ENCODE results near the gene CBX8.

CBX8 gene

DNA sequence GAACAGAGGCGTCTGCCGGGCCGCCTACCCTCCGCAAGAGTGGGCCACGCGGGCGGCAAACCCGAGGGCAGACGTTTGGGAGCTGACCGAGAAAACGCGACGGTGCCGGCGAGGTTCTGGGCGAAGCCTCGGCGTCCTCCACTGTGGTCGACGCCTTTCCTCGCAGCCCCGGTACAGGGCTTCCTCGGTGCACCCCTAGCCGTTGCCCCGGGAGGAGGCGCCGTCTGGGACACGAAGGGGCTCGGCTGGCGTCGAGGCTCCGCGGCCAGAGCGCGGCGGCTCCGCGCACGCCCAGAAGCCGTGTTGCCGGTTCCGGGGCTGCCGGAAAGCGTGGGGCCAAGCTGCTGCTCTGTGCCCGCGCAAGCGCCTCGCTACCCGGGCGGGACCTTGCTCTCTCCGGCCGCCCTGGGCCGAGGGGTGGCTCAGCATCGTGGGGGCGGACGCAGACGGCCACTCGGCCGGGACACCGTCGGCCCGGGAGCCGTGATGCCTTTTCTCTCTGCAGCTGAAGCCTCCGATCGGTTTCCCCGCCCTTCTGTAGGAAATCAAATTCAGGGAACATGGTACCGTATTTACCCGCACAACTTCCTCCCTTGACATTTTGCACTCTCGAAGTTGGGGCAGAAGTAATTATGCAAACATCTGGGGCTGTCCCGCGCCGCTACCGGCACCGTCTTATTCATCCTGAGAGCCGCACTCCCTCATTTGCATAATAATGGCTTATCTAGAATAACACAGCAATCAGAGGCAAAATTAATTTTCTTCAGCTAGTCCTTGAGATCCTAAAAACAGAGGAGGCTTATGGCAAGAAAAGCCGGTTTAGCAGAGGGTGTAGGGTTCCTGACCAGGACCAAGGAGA, 7.3 kb upstream of the CBX8 start:
- DNase-seq = peak; percentile 65 to 77

DNA sequence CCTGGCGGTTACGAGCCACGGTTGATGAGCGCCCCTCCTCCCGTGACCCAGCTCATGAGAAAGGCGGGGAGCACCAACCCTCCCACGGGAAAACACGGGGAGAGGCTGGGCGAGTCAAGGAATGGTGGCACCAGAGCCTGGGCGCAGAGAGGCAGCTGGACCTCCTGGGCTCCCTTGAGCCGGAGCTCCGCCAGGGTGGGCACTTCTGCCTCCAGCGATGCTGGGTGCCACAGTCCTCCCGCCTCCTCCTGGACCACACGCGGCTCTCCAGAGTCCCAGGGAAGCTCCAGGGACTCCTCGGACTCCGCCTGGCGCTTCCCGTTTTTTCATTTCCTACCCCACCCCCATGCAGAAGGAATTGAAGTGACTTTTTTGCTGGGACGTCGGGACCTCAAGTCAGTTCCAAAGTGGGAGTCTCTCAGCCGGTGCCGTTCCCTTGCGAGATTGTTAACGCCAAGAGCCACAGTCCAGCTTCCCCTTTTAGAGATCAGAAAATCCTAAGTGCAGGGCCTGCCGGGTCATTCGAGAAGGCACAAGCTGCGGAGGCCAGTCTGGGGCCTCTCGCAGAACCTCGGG, 6.6 kb upstream of the CBX8 start:
- no peak for DNase-seq

DNA sequence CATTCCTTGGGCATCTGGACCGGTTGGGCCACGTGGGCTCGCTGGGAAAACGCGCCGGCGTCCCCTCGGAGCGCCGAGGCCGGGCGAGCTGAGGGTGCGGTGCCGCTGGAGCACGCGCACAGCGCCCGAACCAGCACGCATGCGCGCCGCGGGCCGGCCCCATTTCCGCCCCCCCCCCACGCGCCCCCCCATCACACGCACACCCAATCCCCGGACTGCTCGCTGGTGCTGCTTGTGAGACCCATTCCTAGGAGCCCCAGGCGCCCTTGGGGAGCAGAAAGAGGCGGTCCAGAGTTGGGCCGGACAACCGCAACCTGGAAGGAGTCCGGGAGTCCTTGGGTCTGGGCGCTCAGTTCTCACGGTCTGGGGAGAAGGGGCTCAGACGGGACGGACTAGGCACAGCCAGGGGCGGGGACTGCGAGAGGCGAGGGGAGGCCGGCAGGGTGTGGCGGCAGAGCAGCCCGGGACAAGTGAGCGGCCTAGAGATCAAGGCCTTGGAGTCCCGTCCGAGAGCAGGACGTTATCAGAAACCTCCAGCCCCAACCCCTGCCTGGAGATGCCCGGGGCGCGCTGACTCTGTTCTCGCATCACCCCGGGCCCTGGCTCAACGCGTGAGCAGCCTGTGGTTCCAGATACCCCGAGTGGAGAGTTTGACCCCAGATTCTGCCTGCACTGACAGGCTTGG, 6.0 kb upstream of the CBX8 start:
- DNase-seq = no peak

DNA sequence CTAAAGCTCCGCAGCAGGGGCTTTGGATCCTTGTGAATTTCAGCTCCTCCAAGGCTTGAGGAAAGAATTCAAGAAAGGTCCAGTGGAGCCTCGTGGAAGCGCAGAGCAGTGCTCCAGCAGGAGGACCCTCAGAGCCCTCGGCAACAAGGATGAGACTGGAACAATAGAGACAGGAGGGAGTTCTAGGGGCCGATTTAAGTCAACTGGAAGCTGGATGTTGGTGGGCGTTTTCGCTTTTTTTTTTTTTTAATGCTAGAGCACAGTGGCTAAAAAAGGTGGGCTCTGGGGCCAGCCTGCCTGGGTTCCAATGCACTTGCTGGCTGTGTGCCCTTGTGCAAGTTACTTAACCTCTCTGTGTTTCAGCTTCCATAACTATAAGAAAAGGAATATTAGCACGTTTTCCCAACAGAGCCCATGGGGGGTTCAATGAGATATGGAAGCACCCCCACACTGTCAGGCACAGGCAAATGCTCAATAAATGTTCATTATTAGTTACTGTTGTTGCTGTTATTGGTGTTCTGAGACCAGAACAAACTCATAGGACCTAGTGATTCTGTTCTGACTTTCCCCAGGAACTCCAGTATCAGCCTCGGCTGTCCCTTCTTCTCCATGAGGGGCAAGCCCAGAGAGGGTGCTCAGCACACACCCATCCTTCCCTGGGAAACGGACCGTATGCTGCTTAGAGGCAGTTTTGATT, 5.3 kb upstream of the CBX8 start:
- no peak for DNase-seq

DNA sequence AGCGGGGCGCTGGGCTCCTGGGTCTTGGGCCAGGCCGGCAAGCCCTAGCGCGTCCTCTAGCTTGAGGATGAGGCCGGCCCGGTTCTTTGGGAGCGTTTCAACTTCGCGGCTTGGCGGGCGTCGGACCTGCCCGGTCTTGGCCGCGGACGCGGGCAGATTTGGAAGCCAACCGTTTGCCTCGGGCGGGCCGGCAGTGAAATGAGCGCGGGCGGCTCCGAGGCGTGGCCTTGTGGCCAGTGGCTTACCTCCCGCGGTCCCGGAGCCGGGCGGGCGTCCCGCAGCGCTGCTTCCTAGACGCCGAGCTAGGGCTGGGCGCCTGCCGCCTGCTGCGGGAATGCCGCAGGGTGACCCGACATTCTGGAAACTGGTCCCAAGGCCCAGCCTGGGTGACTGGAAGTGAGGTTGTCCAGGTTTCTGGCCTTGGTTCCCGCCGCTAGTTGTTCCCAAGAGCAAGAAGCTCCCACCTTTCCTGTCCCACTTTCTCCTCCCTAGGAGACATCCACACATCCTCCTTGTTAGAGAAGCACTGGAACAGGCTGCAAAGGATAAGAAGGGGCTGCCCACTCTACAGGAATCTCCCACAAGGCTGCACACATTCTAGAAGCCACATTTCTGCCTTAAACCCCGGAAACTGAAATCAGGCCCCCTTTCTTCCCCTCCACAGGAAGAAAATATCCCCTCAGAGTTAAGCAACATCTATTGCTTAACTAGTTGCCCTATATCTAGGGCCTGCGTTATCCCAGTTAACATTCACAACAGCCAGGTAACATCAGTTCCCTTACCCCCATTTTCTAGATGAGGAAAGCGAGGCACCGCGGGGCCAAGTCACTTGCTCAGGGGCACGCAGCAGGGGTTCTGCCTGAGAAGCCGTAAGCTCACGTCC, 4.5 kb upstream of the CBX8 start:
- no peak for DNase-seq

DNA sequence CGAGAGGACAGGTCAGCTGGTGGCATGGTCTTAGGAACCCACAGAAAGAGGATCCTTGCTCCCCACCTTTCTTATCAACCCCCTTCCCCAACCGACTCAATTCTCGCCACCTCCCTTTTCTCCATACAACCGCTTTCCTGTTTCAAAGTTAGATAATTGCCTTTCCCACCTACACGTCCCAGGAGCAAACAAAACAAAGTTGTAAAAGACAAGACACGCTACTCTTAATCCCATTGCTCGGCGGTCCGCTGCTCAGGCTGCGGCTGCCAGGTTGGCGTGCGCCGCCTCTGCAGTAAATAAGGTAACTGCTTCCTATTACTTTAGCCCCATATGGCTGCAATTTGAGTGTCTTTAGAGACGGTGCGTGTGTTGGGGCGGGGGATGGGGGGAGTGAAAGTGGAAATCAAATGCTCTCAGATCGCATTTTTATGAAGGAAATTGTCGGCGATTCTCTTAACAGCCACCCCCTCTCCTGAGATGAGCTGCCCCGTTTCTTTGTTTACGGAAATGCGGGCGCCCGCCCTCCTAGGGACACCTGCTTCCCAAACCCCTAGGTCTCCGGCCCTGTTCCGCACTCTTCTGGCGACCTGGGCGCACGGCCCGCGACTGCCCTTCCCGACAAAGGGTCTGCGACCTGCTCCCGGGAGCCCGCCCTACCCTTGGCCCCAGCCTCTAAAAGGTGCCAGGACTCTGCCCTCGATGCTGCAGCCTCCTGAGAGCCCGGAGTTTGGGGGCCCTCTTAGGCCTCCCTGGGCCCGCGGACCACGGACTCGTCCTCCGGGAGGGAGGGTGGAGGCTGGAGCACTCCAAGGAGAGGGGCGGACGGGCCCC, 3.7 kb upstream of the CBX8 start:
- peak; percentile 45 to 50 for DNase-seq

DNA sequence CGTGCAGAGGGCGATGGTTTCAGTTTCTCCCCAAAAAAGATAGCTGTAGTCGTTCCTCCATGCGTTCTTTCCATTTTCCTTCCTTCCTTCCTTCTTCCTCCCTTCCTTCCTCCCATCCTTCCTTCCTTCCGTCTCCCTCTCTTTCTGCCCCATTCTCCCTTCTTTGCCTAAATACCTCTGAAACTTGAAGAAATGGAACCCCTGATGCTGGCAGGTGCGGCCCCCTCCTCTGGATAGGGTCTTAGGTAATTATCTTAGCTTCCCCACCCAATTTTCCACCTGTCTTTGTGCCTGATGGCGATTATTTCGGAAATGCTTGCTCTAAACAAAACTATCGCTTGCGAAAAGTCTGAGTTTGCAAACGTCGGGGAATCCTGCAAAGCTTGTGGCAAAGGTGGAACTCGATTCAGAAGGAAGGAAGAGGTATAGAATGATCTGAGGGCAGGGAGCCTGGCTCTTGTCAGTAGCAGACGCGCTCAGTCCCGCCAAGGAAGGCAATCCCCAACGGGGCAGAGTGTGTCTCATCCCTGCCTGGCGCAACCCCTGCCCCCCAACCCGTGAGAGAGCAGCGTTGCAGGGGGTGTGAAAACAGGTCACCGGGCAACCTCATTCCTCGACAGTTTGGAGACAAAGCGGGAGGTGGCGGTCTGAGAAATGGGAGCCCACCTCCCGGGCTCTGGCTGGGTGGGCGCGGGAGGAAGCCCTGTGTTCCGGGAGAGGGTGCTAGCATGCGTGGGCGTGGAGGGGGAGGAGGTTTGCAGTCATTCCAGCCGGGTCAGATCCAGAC, 2.9 kb upstream of the CBX8 start:
- DNase-seq = no peak

DNA sequence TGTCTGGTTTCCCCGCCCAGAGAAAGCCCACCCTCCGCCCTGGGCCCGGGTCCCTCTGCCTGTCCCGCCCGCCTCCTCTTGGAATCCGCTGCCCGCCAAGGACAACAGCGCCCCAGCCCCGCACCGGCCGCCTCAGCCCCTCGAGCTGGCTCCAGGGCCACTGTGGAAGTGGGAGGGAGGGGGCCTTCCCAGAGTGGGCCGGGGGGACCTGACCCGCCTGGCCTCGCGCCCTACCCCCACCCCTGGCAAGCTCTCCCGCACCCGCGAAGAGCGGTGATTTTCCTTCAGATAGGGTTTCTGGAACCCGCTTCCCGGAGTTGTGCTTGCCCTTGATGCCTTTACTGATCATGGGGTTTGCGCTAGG, 2.3 kb upstream of the CBX8 start:
- DNase-seq = no peak

DNA sequence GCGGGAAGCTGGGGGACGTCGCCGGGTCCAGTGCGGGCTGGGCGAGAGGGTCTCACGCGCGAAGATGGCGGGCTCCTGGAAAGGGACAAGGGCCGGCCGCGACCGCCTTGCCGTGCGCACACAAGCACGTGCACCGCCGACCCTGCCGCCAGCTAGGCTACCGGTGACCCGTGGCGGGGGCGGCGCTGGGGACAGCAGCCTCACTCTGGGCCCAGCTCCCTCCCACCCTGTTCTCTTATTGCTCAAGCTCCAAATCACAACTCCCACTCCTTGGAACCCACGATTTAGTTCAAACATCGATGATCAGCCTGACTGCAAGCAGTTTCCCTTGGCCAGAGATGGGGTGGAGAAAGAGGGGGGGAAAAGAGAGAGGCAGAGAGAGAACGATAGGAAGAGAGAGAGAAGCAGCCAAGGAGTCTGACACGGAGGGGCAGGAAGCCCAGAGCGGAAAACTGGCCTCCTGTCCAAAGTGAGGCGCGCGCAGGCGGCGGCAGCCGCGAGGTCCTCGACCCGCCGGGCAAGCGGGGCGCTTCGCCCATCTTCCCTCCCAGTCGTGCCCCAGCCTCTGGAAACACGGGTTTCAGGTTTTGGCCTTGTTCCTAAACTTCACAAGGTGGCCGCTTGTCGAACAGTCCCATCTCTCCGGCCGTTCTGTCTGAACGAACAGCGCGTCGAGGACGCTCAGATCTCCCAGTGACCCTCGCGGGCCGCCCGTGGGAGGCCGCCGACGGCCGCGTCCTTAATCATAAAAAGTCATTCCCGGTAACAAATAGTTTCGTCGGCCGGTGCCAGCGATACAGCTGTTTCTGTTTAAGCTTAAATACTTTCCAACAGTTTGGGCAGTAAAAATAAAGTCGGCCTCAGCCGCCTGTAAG, 1.7 kb upstream of the CBX8 start:
- no peak for DNase-seq

DNA sequence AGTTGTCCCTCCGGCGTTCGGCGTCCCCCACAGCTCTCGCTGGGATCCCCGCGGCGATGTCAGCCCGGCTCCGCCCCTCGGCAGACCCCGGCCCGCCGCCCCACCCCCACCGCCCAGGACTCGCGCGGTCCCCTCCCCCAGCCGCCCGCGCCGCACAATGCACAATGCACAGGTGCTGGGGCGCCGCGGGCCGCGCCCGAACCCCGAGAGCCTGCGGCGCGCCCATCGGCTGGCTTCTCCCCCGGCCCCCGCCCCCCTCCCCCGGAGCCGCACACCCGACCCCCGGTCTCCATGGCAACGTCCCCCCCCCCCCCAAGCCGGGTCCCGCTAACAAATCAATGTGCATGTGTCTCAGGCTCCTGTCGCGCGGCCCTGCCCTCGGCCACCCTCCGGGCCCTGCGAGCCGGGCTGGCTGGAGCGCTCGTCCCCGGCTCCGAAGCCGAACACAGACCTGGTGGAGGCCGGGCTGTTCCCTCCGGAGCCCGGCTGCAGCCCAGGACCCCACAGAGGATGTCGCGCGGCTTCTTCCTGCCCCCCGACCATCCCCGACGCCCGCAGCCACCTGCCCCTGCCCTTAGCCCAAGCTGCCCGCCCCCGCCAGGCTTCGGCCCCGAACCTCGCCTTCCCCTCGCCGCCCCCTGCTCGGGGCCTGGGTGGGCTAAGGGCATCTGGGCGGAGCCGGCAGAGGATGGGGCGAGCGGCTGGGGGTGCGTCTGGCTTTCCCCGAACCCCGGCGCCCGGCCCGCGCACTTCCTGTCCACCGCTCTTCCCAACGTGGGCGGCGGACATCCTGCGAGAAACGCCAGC, 818 bp upstream of the CBX8 start:
- DNase-seq = no peak

DNA sequence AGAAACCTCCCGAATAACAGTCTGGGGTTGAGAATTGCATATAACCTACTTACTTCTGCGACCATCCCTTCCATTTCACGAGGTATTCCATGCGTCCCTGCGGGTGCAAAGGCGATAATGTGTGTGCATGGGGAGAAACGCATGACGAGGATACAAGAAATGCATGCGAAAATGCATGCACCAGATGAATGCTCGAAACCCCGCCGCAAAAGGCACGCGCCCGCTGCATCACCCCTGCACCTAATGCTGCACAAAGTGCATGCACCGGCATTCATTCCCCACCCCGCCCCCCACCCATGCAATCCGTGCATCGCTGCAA, 474 bp downstream of the CBX8 start:
- no peak for DNase-seq

DNA sequence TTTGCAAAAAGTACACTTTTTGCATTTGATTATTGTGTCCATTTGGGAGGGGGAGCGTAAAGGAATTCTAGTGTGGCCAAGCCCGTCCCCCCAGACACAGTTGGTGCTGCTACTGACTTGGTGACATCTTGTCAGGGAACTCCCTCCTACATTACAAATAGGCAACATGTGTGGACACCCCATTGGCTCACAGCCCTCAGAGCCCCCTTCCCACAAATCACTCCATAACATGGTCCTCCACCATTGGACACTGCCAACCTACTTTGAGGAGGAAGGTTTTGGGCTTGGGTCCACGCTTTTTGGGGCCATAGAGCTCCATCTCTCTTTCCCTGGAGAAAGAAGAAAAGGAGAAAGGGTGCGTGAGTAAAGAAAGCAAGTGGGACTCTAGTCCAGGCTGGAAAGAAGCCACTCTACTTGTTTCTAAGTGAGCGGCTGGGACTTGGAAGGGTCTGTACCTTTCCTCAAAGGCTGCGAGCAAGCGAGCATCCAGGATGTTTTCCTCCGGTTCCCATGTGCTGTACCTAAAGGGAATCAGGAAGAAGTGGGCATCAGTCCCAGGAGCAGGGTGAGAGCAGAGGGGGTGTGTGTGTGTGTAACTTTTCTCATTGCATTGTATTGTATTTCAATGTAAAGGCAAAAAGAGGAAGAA, 958 bp downstream of the CBX8 start:
- no peak for DNase-seq

DNA sequence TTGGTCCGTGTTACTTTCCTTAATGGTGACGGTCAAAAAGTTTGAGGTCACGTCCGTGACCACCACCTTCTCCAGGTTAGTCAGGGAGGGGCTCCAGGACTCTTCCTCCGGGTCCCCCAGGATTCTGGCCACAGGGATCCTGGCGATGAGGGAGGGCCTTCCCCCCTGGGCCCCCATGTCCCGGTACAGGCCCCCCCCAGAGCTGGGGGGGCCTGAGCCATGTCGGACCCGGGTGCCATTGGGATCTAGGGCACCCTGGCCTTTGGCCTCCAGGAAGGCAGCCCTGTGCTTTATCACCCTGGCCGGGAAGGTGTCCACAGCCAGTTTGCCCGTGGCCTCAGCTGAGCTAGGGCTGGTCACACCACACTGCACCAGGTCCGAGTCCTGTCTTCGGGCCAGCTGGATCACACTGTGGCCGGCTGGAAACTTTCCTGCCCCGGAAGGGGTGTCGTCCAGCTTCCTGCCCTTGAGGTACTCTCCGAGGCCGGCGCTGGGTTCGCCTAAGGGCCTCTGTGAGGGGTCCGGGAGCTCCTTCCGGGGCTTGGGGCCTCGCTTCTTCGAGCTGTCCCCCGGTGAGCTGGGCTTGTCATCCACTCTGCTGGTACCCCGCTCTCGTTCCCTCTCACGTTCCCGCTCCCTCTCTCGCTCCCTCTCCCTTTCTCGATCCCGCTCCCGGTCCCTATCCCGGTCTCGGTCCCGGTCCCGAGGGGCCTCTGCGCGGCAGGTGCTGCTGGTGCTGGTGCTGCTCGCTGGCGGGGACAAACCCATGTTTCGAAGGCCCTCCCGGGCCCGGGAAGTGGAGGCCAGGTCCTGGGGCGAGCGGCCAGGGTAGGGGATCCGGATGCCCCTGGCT, 2.0 kb downstream of the CBX8 start:
- no peak for DNase-seq

DNA sequence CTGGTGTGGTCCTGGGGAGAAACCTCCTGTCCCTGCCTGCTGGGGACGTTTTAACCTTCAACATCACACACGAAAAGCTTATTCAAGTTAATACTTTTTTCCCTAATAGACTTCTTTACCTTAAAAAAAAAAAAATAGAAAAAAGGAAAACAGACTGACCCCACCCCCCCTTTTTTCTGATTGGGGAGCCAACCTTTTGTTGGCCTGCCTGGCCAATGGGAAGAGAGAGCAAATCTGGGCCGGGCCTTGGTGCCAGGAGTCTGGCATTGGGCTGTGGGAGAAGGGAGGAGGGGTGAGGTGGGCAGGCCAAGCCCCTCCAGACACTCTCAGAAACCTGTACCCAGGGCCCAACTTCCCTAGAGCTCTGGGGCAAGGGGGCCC, 3.0 kb downstream of the CBX8 start:
- DNase-seq = no peak

DNA sequence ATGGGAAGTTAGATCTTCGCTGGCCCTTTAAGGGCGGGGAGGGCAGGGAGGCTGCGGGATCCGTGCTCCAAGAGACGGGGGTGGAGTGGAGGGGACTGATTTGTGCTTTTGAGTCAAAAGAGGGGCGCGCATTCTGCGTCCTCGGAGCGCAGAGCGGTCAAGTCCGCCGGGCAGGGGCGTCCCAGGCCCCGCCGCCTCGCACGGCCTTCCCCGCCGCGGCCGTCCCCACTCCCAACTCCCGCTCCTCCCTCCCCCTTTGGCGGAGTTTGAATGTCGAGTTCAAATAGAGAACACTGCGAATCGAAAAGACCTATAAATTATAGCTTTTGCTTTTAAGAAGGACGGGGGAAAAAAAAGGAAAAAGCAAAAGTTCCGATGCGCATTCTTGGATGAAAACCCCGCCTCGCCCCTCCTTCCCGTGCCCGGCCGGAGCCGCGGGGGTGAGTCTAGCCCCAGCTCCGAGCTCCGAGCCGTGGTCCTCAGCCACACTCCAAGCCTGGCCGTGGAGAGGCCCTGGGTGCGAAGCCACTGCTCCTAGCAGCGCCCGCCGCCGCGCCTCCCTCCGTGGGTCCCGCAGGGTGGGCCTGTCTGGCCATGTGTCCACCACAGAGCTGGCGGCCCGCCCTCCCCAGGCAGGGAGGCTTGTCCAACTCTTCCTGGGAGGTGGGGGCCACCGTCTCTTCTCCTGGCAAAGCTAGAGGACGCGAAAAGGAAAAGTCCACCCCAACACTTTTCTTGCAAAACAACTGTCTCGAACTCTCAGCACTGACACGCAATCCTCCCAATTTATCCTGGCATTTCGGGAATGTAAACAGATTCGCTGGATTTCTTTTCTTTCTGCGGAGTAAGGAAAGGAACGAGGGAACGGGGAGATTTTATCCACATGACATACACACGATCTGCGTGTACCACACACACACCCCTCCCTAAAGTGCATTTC, 3.6 kb downstream of the CBX8 start:
- no peak for DNase-seq

DNA sequence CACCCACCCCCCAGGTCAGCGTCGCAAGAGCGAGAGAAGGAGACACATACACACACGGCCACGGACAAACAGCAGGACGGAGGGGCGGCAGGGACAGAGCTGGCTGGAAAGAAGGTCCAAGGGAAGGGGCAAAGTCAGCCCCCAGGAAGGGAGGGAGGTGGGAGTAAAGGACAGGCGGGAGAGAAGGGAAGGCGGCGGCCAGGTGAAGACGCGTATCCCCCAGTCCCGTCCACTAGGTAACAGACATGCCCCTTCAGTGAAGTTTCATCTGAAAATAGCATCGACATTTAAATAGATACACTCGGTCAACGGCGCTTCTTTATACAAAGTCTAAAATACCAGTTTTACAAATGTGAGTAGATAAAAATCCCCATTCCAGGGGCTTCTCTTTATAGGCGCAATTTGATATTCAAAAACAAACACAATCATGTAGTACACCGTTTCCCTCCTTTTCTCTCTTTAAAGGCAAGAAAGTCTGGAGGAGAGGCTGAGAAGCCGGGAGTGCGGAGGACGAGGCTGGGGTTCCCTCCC, 4.5 kb downstream of the CBX8 start:
- DNase-seq = no peak
